ENCODE results near the gene SDSL.

GRCh38 chr12:113409462-113410124 lies 12.6 kb upstream of the SDSL start:
- TF ChIP-seq POLR2A (IDR thresholded peaks at IDR 0.05), result no peak
- TF ChIP-seq, protein P1, sequence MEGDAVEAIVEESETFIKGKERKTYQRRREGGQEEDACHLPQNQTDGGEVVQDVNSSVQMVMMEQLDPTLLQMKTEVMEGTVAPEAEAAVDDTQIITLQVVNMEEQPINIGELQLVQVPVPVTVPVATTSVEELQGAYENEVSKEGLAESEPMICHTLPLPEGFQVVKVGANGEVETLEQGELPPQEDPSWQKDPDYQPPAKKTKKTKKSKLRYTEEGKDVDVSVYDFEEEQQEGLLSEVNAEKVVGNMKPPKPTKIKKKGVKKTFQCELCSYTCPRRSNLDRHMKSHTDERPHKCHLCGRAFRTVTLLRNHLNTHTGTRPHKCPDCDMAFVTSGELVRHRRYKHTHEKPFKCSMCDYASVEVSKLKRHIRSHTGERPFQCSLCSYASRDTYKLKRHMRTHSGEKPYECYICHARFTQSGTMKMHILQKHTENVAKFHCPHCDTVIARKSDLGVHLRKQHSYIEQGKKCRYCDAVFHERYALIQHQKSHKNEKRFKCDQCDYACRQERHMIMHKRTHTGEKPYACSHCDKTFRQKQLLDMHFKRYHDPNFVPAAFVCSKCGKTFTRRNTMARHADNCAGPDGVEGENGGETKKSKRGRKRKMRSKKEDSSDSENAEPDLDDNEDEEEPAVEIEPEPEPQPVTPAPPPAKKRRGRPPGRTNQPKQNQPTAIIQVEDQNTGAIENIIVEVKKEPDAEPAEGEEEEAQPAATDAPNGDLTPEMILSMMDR (IDR thresholded peaks at IDR 0.05 in 4 of 5, conservative IDR thresholded peaks at IDR 0.05 in 1 of 5), result no peak

Measured in gastrocnemius medialis (tissue), 4 donors.